Measurements from ENCODE around the gene ELOB.

Gene ELOB

GRCh38 chr16:2784358-2785100 lies 7.4 kb upstream of the ELOB start:
- no peak for DNase-seq (ENCODE audit: low spot score)

DNA sequence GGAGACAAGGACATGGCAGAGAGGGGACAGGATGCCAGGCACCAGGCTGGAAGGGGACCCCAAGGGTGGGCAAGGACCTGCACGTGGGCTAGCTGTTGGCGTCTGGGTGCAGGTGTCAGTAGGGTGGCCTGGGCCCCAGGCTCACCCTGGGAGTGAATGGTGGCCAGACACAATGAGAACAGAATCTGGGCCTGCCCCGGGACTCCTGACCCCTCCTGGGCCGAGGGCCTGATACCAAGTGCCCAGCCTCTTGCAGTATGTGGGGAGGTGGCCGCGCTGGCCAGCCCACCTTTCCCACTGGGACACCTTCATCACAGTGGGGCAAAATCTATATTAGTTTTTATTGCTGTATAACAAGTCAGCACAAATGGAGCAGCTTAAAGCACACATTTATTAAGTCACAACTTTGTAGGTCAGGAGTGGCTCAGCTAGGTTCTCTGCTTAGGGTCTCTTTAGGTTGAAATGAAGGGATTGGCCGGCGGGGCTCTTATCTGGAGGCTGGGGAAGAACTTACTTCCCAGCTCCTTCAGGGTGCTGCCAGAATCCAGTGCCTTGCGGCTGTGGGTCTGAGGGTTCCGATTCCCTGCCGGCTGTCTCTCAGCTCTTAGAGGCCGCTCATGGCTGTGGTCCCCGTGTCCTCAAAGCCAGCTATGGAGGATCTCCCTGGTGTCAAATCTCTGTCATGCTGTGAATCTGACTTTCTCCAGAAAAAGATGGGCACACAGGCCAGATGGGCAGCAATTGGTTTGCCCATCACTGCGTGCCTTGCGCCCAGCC lies 6.7 kb upstream of the ELOB start:
- DNase-seq (ENCODE audit: low spot score) = no peak

GRCh38 chr16:2782583-2783351 lies 5.7 kb upstream of the ELOB start:
- DNase-seq (ENCODE audit: low spot score) = no peak

DNA sequence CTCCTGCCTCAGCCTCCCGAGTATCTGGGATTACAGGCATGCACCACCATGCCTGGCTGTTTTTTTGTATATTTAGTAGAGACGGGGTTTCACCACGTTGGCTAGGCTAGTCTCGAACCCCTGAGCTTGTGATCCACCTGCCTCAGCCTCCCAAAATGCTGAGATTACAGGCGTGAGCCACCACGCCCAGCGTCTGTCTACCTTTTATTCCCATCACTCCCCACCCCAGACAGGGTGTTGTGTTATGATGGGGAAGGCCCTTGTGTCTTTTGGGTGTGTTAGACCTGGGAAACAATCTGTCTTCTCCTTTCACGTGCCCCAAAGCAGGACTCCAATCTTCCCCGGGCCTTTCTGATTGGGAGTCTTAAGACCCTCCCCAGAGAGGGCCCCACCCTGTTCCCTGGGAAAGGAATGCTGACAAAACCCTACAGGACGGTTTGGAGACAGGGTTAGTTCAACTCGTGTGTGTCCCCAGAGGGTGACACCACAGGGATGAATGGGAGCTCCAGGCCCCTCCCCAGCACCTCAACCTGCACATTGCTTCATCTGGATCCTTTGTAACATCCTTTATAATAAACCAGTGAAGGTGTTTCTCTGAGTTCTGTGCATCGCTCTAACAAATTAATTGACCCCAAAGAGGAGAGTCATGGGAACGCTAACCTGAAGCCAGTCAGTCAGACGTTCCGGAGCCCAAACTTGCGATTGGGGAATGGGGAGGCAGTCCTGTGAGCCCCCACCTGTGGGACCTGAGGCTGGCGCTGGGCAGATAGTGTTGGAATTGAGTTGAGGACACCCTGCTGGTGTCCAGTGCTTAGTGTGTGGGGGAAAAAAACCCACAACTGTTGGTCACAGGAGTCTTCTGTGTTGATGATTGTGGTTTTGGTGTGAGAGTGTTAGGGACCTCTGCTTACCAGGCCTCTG lies 3.2 kb upstream of the ELOB start:
- DNase-seq (ENCODE audit: low spot score) = no peak

DNA sequence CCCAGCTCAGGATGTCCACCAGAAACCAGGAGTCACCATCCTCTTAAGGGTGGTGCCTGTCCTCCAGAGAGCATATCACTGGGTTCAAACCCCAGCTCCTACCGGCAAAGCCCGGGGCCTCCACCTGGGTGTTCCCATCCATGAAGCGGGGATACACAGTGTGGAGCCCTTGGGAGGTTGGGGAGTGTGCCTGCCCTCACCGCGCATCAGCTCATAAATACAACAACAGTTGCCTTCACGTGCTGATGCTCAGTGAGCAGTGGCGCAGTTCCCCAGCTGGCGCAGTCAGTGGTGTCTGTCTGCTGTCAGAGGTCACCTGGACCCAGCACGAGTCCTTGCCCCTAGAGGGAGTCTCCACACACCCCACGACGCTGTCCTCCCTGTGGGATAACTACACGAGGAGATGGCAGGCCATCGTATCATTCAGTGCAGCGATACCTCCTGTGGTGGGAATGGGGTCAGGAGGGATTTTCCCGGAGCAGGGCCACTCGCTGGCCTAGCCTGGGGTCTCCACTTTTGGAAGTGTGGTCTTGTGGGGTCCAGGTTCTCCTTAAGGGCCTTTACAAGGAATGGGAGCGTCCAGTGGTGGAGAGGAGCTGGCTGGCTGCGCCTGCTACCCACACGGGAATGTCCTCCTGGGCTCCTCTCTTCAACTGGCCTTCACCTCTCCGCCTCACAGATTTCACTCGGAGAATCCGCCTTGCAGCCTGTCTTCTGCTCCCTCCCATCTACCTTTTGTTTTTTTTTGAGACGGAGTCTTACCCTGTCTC lies 2.3 kb upstream of the ELOB start:
- no peak for DNase-seq (ENCODE audit: low spot score)

- no peak for DNase-seq (ENCODE audit: low spot score)
These were observed 1.5 kb upstream of the ELOB start for GRCh38 chr16:2778630-2778958.

DNA sequence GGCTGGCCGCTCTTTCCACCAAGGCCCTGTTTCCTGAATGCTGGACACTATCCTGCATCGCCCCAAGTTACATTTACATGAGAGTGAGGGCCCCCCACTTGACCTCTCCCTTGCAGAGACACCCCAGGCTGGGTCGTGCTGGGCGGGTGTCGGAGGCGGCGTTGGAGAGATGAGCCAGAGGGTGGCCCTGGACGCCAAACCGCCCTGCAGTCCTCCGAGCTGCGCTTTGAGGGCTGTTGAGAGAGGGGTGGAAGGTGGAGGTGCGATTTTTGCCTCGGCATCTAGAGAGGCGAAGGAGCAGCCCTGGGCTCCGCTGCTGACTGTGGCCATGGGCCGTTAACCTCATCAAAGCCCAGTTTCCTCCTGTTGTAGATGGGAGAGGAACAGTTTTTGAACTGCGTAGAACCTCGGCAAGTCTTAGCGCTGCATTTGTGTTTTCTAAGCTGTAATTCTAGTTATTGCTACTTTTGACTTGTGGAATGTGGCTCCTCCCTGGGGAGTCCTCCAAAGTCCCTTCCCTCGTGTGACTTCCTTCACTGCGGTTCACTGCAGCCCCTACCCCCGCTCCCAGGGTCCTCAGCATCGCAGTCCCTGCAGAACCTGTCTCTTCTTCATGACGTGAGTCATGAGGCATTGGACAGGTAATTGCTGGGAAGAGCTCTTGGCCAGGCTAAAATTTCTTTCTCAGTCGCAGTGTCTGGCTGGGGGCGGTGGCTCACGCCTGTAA lies 986 bp upstream of the ELOB start:
- DNase-seq (ENCODE audit: low spot score) = no peak

GRCh38 chr16:2776500-2777139 lies 460 bp downstream of the ELOB start:
- no peak for DNase-seq (ENCODE audit: low spot score)

DNA sequence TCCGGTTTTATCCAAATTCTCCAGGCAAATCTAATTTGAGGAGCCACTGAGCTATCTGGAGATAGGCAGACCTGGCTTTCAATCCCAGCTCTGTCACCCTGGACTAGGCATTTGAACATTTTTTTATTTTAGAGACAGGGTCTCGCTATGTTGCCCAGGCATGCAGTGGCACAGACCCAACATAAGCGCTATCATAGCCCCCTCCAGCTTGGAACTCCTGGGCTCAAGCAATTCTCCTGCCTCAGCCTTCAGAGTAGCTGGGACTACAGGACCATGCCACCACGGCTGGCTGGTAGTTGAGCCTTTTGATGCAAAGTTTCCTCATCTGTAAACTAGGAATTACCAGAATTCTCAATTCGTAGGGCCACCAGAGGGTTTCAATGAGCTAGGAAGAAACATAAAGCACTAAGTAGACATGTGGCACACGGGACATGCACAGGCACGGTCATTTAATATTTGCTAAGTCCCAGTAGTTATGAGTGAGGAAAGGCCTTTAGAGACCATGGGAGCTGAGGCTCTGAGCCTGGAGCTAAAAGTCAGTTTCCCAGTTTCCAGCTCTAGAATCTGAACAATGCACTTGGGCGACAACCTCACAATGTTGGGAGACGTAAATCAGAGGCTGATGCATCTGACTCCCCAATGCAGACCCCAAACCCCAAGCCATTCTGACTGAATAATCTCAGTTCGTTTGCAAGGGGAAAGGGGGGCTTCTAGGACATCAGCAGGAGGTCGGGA lies 1.1 kb downstream of the ELOB start:
- DNase-seq (ENCODE audit: low spot score) = no peak

DNA sequence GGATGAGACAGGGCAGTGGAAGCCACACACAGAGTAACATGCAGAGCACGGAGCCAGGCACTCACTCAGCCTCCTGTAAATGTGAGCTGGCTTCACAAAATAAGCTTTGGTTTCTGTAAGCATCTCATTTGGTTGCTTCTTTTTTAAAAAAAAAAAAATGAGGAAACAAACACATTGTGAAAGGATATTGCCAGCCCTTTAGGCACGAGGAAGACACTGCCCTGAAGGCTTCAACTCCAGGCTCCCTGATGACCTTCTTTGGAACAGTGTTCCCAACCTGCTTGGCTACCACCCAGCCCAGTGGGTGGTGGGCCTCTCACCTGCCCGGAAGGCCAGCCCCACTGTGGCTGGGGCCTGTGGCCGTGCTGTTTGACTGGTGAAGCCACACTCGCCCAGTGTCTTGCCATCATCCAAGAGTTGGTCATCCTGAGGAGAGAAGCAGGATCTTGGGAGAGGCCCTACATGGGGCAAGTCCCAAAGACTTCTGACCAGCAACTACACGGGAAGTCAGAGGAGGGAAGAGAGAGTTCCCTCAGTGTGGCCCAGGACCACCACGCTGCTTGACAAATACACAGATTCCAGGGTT lies 1.9 kb downstream of the ELOB start:
- no peak for DNase-seq (ENCODE audit: low spot score)

DNA sequence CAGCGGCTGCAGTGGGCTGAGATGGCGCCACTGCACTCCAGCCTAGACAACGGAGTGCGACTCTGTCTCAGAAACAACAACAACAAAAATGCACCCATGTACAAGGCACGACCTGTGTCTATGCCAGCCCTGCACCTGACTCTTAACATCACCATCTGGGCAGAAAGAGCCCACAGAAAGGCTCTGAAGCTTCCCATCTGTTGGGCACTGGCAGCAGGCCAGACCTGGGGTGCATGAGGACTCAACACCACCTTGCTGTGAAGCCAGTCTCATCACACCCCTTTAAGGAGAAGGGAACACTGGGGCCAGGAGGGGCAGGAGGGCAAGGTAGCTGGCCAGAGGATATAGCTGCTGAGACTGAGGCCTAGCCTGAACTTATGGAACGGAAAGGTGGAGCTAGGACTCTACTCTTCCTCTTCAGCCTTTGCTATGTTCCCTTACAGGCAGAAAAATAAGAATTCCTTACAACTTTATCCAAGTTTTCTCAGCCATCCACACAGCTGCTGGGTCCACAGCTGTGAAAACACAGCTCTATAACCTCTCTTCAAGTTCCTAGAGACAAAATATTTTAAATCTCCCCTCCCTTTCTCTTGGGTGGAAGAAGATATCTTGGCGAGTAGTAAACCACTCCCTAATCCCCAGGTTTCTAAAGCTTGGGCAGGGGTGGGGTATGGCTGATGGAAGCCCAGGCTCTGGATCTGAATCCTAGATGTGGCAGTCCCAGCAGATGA lies 2.8 kb downstream of the ELOB start:
- no peak for DNase-seq (ENCODE audit: low spot score)

DNA sequence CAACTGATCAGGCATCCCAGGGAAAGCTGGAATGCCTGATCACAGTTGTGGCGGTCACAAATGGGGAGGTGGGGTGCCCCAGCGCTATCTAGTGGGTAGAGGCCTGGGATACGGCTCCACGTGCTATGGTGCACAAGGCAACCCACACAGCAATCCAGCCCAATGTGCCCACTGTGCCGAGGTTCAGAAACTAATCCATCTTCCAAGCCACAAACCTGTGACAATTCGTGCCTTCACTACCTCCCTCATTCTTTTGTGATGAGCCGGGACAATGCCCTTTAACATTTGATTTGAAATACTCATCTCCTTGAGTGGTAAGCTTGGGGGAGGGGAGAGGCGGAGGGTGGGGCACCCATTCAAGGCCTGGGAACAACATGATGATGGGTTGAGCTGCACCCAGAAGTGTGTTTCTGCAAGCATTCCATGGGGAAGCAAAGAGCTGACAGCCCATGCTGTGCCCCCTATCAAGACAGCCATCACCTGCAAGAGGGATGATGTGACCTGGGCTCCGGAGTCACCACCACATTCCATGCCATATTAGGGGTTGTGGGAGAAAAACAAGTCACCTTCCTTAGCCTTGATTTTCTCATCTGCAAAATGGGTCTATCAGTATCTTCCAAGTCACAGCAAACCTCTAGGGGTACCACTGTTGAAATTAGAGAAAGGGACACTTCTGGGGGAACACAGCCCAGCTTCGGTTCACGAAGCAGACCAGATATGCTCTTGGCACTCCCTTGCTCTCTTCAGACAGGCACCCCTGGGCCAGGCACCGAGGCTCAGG lies 3.7 kb downstream of the ELOB start:
- DNase-seq (ENCODE audit: low spot score) = no peak

GRCh38 chr16:2771496-2772402 lies 5.3 kb downstream of the ELOB start:
- DNase-seq (ENCODE audit: low spot score) = no peak

DNA sequence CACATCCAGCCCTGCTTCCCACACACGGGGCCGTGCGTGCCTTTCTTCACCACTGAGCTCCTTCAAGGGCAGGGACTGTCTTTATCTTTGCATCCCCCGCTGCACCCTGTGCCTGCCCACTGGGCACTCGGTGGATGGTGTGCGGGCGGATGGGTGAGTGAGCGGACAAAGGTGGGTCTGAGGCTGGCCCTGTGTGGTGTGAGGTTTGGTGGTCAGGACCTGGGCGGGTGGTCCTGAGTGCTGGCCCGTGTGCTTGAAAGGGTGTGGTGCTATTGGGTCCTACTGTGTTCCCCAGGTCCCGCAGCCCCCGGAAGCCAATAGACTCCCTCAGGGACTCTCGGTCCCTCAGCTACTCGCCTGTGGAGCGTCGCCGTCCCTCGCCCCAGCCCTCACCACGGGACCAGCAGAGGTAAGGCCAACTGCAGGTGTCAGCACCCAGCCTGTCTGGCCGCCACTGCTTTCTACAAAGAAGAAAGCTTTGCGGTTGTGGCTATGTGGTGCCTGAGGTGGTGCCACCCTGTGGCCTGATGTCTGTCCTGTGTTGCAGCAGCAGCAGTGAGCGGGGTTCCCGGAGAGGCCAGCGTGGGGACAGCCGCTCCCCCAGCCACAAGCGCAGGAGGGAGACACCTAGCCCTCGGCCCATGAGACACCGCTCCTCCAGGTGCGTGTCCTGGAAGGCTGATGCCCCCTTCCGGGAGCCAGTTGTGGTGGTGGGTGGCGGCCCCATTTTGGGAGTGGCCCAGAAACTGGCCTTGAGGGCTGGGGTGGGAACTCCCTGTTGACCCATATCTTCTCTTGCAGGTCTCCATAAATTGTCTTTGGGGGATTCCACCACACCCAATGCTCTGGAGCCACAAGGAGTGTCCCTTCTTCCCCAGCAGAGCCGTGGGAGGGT lies 6.8 kb downstream of the ELOB start:
- no peak for DNase-seq (ENCODE audit: low spot score)

- DNase-seq (ENCODE audit: low spot score) = no peak
These were observed 7.4 kb downstream of the ELOB start for GRCh38 chr16:2769675-2770056.

Data from SK-N-DZ (cell line).